Osteoblast (primary cell): ENCODE results near the gene FXYD1. TPM values are rescaled to one million over a fixed set of nuclear protein-coding genes. Genes with fewer than 3 reads are reported as not detected.

Source experiments
- DNase-seq: peaks from one replicate; pipeline ENCODE4 v3.0.0; 2011; ENCODE audit warnings: low spot score, mixed read lengths; ENCODE audit not compliant: insufficient read length; ENCODE audit errors: missing footprints
- H2AFZ ChIP-seq: 2 replicates; pipeline ENCODE4 v1.6.0; 2011; ENCODE audit warnings: mild to moderate bottlenecking, low read length
- H3K27ac ChIP-seq: 2 replicates; pipeline ENCODE4 v1.5.1; 2011; ENCODE audit warnings: mild to moderate bottlenecking, low read depth, low read length, moderate library complexity
- H3K27me3 ChIP-seq: 2 replicates; pipeline ENCODE4 v1.6.0; 2012; ENCODE audit warnings: mild to moderate bottlenecking, control low read depth, inconsistent platforms, low read length, moderate library complexity; ENCODE audit not compliant: insufficient read depth
- H3K36me3 ChIP-seq: 2 replicates; pipeline ENCODE4 v1.5.1; 2011; ENCODE audit warnings: mild to moderate bottlenecking, low read length, control low read depth, moderate library complexity; ENCODE audit not compliant: insufficient read depth
- H3K4me1 ChIP-seq: 2 replicates; pipeline ENCODE4 v1.5.1; 2011; ENCODE audit warnings: mild to moderate bottlenecking, low read length, control low read depth, moderate library complexity; ENCODE audit not compliant: insufficient read depth
- H3K4me2 ChIP-seq: 2 replicates; pipeline ENCODE4 v1.6.0; 2011; ENCODE audit warnings: mild to moderate bottlenecking, low read length; ENCODE audit not compliant: insufficient read depth
- H3K4me3 ChIP-seq: fragments of 200-600 bp; sonication (generic); 3 replicates; pipeline ENCODE4 v1.5.1; 2012; ENCODE audit warnings: mild to moderate bottlenecking, low read length, inconsistent platforms; ENCODE audit not compliant: insufficient read depth
- H3K79me2 ChIP-seq: 2 replicates; pipeline ENCODE4 v1.6.0; 2012; ENCODE audit warnings: mild to moderate bottlenecking, low read length, control low read depth, inconsistent platforms; ENCODE audit not compliant: insufficient read depth
- H3K9me3 ChIP-seq: 2 replicates; pipeline ENCODE4 v1.5.1; 2011; ENCODE audit warnings: low read depth, low read length, control low read depth
- H4K20me1 ChIP-seq: 2 replicates; pipeline ENCODE4 v1.6.0; 2012; ENCODE audit warnings: mild to moderate bottlenecking, low read length, control low read depth; ENCODE audit not compliant: insufficient read depth
- CTCF ChIP-seq: IDR thresholded peaks from 2 replicates; pipeline ENCODE4 v1.5.1; 2011; ENCODE audit warnings: mild to moderate bottlenecking, low read depth, low read length, moderate library complexity; ENCODE audit errors: extremely low read depth
- total RNA-seq: library from RNA; depleted of rRNA; stranded (reverse); fragments of >200 nt; gene quantifications from 2 replicates; pipeline ENCODE4 v1.2.3, GENCODE V29; 2012

Gene FXYD1
- total RNA-seq, 1 donor: not detected

- peaks cover 35% of the 10 kb centered on the region for H3K27me3 ChIP-seq
- peaks cover 14% of the 10 kb centered on the region for H3K4me1 ChIP-seq
- TF ChIP-seq CTCF: peak; percentile 31
- no peaks in the 10 kb centered on the region for H4K20me1 ChIP-seq
- H3K4me2 ChIP-seq: peak overlapping the region; percentile 16
- no peak overlapping the region for H3K27ac ChIP-seq
- H3K79me2 ChIP-seq: no peaks in the 10 kb centered on the region
- no peaks in the 10 kb centered on the region for H3K9me3 ChIP-seq
- H2AFZ ChIP-seq: no peak overlapping the region
- peak; percentile 100 for DNase-seq
- no peak overlapping the region for H3K4me3 ChIP-seq
- H3K36me3 ChIP-seq: no peaks in the 10 kb centered on the region
These were observed 2.6 kb downstream of the FXYD1 start for GRCh38 chr19:35140962-35141836.

DNA sequence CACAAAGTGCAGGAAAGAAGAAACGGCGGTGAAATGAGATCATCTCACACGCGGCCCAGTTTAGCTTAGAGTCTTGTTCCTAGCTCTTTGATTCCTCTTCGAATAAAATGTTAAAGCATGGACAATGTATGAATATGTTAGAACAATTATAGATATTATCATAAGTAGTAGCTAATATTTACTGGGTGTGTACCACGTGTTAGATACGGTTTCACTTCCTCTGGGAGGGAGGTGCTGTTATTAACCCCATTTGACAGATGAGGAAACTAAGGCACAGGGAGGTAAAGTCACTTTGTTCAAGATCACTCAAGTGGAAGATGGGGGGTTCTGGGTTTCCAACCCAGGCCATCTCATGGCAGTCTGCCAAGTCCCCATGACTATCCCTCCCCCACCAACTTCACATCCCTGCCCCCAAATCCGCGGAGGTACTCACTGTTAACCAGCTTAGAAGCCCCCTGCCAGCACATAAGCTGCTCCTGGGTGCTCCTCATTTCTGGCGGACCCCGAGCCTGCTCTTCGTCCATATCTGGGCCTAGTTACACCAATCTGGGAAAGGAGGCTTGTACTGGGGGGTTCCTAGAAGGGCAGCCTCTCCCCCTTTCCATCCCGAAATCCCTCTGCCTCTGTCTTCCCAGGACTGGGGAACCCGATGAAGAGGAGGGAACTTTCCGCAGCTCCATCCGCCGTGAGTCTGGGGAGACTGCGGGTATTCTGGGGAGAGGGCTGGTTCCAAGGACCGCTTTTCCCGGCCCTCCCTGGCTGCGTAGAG is 3.4 kb downstream of the FXYD1 start:
- no peak overlapping the region for H3K27ac ChIP-seq
- no peaks in the 10 kb centered on the region for H3K79me2 ChIP-seq
- H3K4me2 ChIP-seq: no peak overlapping the region
- H2AFZ ChIP-seq: no peak overlapping the region
- TF ChIP-seq CTCF: no peak
- H3K9me3 ChIP-seq: no peaks in the 10 kb centered on the region
- H4K20me1 ChIP-seq: no peaks in the 10 kb centered on the region
- no peaks in the 10 kb centered on the region for H3K36me3 ChIP-seq
- peaks cover 14% of the 10 kb centered on the region for H3K4me1 ChIP-seq
- peak; percentile 60 for DNase-seq
- no peak overlapping the region for H3K4me3 ChIP-seq
- peaks cover 27% of the 10 kb centered on the region for H3K27me3 ChIP-seq

DNA sequence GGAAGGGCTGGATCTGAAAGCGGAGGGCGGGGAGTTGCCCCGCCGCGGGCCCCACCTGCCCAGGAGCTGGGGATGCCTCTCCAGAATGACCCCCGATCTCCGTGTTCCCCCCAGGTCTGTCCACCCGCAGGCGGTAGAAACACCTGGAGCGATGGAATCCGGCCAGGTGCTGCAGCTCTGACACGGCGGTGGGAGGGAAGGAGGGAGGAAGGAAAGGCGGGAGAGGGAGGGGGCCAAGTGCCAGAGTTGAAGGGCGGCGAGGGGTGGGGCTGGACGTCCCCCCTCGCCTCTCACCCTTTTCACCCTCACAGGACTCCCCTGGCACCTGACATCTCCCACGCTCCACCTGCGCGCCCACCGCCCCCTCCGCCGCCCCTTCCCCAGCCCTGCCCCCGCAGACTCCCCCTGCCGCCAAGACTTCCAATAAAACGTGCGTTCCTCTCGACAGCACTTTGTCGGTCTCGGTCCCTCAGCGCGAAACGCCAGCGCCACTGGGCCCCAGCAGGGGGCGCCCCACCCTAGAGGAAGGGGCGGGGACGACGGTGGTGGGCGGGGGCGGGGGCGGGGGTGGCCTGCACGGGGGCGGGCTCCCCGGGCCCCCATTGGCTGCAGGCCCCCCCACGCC is 4.1 kb downstream of the FXYD1 start:
- Histone ChIP-seq H3K36me3 (no peaks in the 10 kb centered on the region), H3K4me3 (no peak overlapping the region), H4K20me1 (no peaks in the 10 kb centered on the region), H3K4me2 (no peak overlapping the region), H3K79me2 (no peaks in the 10 kb centered on the region), H3K4me1 (peaks cover 14% of the 10 kb centered on the region), H3K27me3 (peaks cover 22% of the 10 kb centered on the region), H3K27ac (no peak overlapping the region), H3K9me3 (no peaks in the 10 kb centered on the region), H2AFZ (no peak overlapping the region)
- no peak for TF ChIP-seq CTCF
- DNase-seq: peak; percentile 95
